GM23338 (cell line): ENCODE results near the gene ETHE1. TPM values are rescaled to one million over a fixed set of nuclear protein-coding genes. Genes with fewer than 3 reads are reported as not detected.

Source experiments
- ATAC-seq: fragments of 200-7000 bp; cut with Tn5 transposase; 3 replicates; pipeline ENCODE4 v1.9.1; 2020
- DNase-seq: peaks from one replicate; pipeline ENCODE4 v3.0.0-alpha.2; 2015; ENCODE audit warnings: low spot score
- H2AFZ ChIP-seq: fragments of 200-600 bp; sonication (generic); 2 replicates; pipeline ENCODE4 v1.8.0; 2016; ENCODE audit warnings: antibody characterized with exemption, mild to moderate bottlenecking, moderate library complexity
- H3F3A ChIP-seq: fragments of 200-600 bp; sonication (generic); replicated peaks from 2 replicates; pipeline ENCODE4 v1.8.0; 2017; ENCODE audit warnings: antibody characterized with exemption, mixed run types, low read depth
- H3K27ac ChIP-seq: fragments of 200-600 bp; sonication (generic); 2 replicates; pipeline ENCODE4 v1.6.1; 2016; ENCODE audit warnings: low read depth
- H3K27me3 ChIP-seq: fragments of 200-600 bp; sonication (generic); 2 replicates; pipeline ENCODE4 v1.8.0; 2016; ENCODE audit warnings: mild to moderate bottlenecking, mixed run types, moderate library complexity; ENCODE audit not compliant: insufficient read depth
- H3K36me3 ChIP-seq: fragments of 200-600 bp; sonication (generic); 2 replicates; pipeline ENCODE4 v1.8.0; 2016; ENCODE audit warnings: mild to moderate bottlenecking; ENCODE audit not compliant: insufficient read depth
- H3K4me1 ChIP-seq: fragments of 200-600 bp; sonication (generic); 2 replicates; pipeline ENCODE4 v1.8.0; 2016; ENCODE audit warnings: mild to moderate bottlenecking, moderate library complexity; ENCODE audit not compliant: insufficient read depth
- H3K4me2 ChIP-seq: fragments of 200-600 bp; sonication (generic); 2 replicates; pipeline ENCODE4 v1.7.1; 2017; ENCODE audit warnings: mixed run types
- H3K4me3 ChIP-seq: fragments of 200-600 bp; sonication (generic); 2 replicates; pipeline ENCODE4 v1.6.1; 2016; ENCODE audit warnings: mixed run types
- H3K79me2 ChIP-seq: fragments of 200-600 bp; sonication (generic); replicated peaks from 2 replicates; pipeline ENCODE4 v1.8.0; 2017; ENCODE audit warnings: mild to moderate bottlenecking; ENCODE audit not compliant: insufficient read depth
- H3K9me2 ChIP-seq: fragments of 200-600 bp; sonication (generic); 2 replicates; pipeline ENCODE4 v1.8.0; 2017; ENCODE audit not compliant: insufficient read depth
- H4K20me1 ChIP-seq: fragments of 200-600 bp; sonication (generic); replicated peaks from 2 replicates; pipeline ENCODE4 v1.8.0; 2017; ENCODE audit warnings: mild to moderate bottlenecking; ENCODE audit not compliant: insufficient read depth
- H3K27ac Mint-ChIP-seq: 2 replicates; pipeline ENCODE4 v1.8.0; 2020; ENCODE audit warnings: inconsistent platforms, mild to moderate bottlenecking, moderate library complexity, mixed read lengths
- H3K27me3 Mint-ChIP-seq: 3 replicates; pipeline ENCODE4 v1.8.0; 2022; ENCODE audit warnings: low read depth, mild to moderate bottlenecking, moderate library complexity, mixed read lengths, inconsistent platforms; ENCODE audit not compliant: insufficient read depth, poor library complexity
- H3K36me3 Mint-ChIP-seq: 3 replicates; pipeline ENCODE4 v1.8.0; 2021; ENCODE audit warnings: low read depth, mild to moderate bottlenecking, inconsistent platforms, moderate library complexity, mixed read lengths
- H3K4me1 Mint-ChIP-seq: 3 replicates; pipeline ENCODE4 v1.8.0; 2020; ENCODE audit warnings: mild to moderate bottlenecking, inconsistent platforms, mixed read lengths
- H3K4me3 Mint-ChIP-seq: 3 replicates; pipeline ENCODE4 v1.8.0; 2021; ENCODE audit warnings: moderate library complexity, mild to moderate bottlenecking, inconsistent platforms, mixed read lengths
- H3K9me3 Mint-ChIP-seq: 3 replicates; pipeline ENCODE4 v1.8.0; 2020; ENCODE audit warnings: moderate library complexity, mild to moderate bottlenecking, inconsistent platforms, mixed read lengths
- CREB1 ChIP-seq: fragments of 250-450 bp; sonication (Bioruptor Pico); IDR thresholded peaks from 2 replicates; pipeline ENCODE4 v1.5.0; 2020; ENCODE audit warnings: low read depth, mild to moderate bottlenecking, moderate library complexity
- EZH2 ChIP-seq: fragments of 200-600 bp; sonication (generic); IDR thresholded peaks from one replicate; pipeline ENCODE4 v1.8.0; 2017; ENCODE audit warnings: antibody characterized with exemption, mild to moderate bottlenecking, low read depth; ENCODE audit not compliant: unreplicated experiment
- EZH2phosphoT487 ChIP-seq: fragments of 200-600 bp; sonication (generic); IDR thresholded peaks from one replicate; pipeline ENCODE4 v1.8.1; 2018; ENCODE audit warnings: antibody characterized with exemption; ENCODE audit not compliant: unreplicated experiment
- JUNB ChIP-seq: IDR thresholded peaks from one replicate; pipeline ENCODE4 v1.6.1; 2016; ENCODE audit warnings: antibody characterized with exemption; ENCODE audit not compliant: unreplicated experiment
- NANOG ChIP-seq: IDR thresholded peaks from 2 replicates; pipeline ENCODE4 v1.6.1; 2016; ENCODE audit warnings: antibody characterized with exemption, borderline replicate concordance
- POLR2AphosphoS5 ChIP-seq: IDR thresholded peaks from 2 replicates; pipeline ENCODE4 v1.6.1; 2016; ENCODE audit warnings: antibody characterized with exemption, low read depth
- REST ChIP-seq: IDR thresholded peaks from one replicate; pipeline ENCODE4 v1.6.1; 2018; ENCODE audit warnings: antibody characterized with exemption; ENCODE audit not compliant: unreplicated experiment
- STAT1 ChIP-seq: IDR thresholded peaks from one replicate; pipeline ENCODE4 v1.6.1; 2016; ENCODE audit warnings: antibody characterized with exemption; ENCODE audit not compliant: unreplicated experiment
- ZNF114 ChIP-seq: fragments of 250-450 bp; sonication (Bioruptor Pico); IDR thresholded peaks from 2 replicates; pipeline ENCODE4 v1.5.0; 2020; ENCODE audit warnings: mild to moderate bottlenecking, moderate library complexity
- ZNF331 ChIP-seq: fragments of 250-450 bp; sonication (Bioruptor Pico); IDR thresholded peaks from 2 replicates; pipeline ENCODE4 v1.5.0; 2020; ENCODE audit warnings: low read depth, mild to moderate bottlenecking, moderate library complexity
- ZNF462 ChIP-seq: fragments of 250-450 bp; sonication (Bioruptor Pico); IDR thresholded peaks from 2 replicates; pipeline ENCODE4 v1.5.0; 2020; ENCODE audit warnings: mild to moderate bottlenecking, moderate library complexity
- polyA plus RNA-seq: library from polyadenylated mRNA; unstranded; fragments of >200 nt; fragmentation: Nextera tagmentation; extraction: Ambion mirVana; gene quantifications from 2 replicates; pipeline ENCODE4 v1.2.1, GENCODE V29; 2016
- total RNA-seq: library from RNA; depleted of rRNA; stranded (reverse); fragments of >200 nt; shearing (Covaris generic); gene quantifications from 2 replicates; pipeline ENCODE4 v1.2.3, GENCODE V29; 2014
- TF ChIP-seq, protein P1 (sequence below), 2 experiments: fragments of 200-600 bp in 1 of 2; sonication (generic) in 1 of 2; conservative IDR thresholded peaks; 2 replicates each; pipeline versions ENCODE4 v1.5.1 to v1.6.1; 2016 to 2017; ENCODE audit warnings: antibody characterized with exemption in 2 of 2, low read depth in 2 of 2, mild to moderate bottlenecking in 2 of 2, moderate library complexity in 1 of 2
- TF ChIP-seq, protein P2 (sequence below): IDR thresholded peaks from 2 replicates; pipeline ENCODE4 v1.6.1; 2016; ENCODE audit warnings: antibody characterized with exemption

The ETHE1 gene
- total and polyA plus RNA-seq, 2 experiments from 2014 or later: 11.1 to 25.5 TPM

- no peak for TF ChIP-seq ZNF462 (CRISPR knock-in tag)
- no peak for TF ChIP-seq EZH2phosphoT487
Measured at GRCh38 chr19:43470288-43470687, 56.7 kb downstream of the ETHE1 start (continued).

DNA sequence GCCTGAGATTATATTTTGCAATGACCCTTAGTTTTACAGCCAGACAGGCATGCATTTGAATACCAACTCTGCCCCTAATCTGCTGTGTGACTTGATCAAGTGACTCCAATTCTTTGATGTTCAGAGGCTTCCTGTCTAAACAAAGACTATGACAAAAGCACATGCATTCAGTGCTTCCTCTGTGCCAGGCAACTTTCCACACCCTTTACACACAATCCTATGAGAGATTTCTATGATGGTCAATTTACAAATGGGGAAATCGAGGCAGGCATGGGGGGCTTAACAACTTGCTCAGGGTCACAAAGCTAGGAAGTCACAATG lies 57.9 kb downstream of the ETHE1 start:
- no peak overlapping the region for H2AFZ ChIP-seq
- H3K9me3 Mint-ChIP-seq: no peaks in the 10 kb centered on the region
- H3K36me3 Mint-ChIP-seq: no peaks in the 10 kb centered on the region
- H3K27ac Mint-ChIP-seq: no peak overlapping the region
- H3K9me2 ChIP-seq: no peaks in the 10 kb centered on the region
- peaks cover 3% of the 10 kb centered on the region; the same call in 2 of the 3 replicates for H3K4me1 Mint-ChIP-seq
- H3K79me2 ChIP-seq: no peaks in the 10 kb centered on the region
- H3K4me3 ChIP-seq: no peak overlapping the region
- no peak overlapping the region for H3K4me3 Mint-ChIP-seq
- H3K36me3 ChIP-seq: no peaks in the 10 kb centered on the region
- H3K27me3 Mint-ChIP-seq: peaks cover 21% of the 10 kb centered on the region
- peaks cover 2% of the 10 kb centered on the region for H3F3A ChIP-seq
- ATAC-seq (no peak), DNase-seq (no peak)
- peaks cover 22% of the 10 kb centered on the region for H3K27me3 ChIP-seq
- H3K4me1 ChIP-seq: peaks cover 4% of the 10 kb centered on the region; the same call in 1 of the 2 replicates
- no peak overlapping the region for H3K27ac ChIP-seq
- H4K20me1 ChIP-seq: no peaks in the 10 kb centered on the region
- H3K4me2 ChIP-seq: no peak overlapping the region
- TF ChIP-seq EZH2: no peak
- TF ChIP-seq REST: no peak
- no peak for TF ChIP-seq CREB1 (CRISPR knock-in tag)
- TF ChIP-seq, protein P1, sequence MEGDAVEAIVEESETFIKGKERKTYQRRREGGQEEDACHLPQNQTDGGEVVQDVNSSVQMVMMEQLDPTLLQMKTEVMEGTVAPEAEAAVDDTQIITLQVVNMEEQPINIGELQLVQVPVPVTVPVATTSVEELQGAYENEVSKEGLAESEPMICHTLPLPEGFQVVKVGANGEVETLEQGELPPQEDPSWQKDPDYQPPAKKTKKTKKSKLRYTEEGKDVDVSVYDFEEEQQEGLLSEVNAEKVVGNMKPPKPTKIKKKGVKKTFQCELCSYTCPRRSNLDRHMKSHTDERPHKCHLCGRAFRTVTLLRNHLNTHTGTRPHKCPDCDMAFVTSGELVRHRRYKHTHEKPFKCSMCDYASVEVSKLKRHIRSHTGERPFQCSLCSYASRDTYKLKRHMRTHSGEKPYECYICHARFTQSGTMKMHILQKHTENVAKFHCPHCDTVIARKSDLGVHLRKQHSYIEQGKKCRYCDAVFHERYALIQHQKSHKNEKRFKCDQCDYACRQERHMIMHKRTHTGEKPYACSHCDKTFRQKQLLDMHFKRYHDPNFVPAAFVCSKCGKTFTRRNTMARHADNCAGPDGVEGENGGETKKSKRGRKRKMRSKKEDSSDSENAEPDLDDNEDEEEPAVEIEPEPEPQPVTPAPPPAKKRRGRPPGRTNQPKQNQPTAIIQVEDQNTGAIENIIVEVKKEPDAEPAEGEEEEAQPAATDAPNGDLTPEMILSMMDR (conservative IDR thresholded peaks at IDR 0.05; ENCODE audit: low read depth in 2 of 2): no peak
- TF ChIP-seq EZH2phosphoT487: no peak
- no peak for TF ChIP-seq POLR2AphosphoS5
- TF ChIP-seq JUNB: no peak
- TF ChIP-seq ZNF114 (CRISPR knock-in tag): no peak
- TF ChIP-seq STAT1: no peak
- TF ChIP-seq, protein P2, sequence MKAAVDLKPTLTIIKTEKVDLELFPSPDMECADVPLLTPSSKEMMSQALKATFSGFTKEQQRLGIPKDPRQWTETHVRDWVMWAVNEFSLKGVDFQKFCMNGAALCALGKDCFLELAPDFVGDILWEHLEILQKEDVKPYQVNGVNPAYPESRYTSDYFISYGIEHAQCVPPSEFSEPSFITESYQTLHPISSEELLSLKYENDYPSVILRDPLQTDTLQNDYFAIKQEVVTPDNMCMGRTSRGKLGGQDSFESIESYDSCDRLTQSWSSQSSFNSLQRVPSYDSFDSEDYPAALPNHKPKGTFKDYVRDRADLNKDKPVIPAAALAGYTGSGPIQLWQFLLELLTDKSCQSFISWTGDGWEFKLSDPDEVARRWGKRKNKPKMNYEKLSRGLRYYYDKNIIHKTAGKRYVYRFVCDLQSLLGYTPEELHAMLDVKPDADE: no peak
- TF ChIP-seq NANOG: no peak
- no peak for TF ChIP-seq ZNF331 (CRISPR knock-in tag)
